Activated CD4-positive, alpha-beta T cell treated with anti-CD3 and anti-CD28 coated beads, Interleukin-2, amount 50 U/mL, for 24 hours (primary cell): ENCODE data around the gene SMARCD2.
"Not testable (repeated sequence)": the region's sequence is repeated elsewhere in the genome, so short reads cannot be mapped to it uniquely, and the experiment has no call there.

Source experiments
- DNase-seq, 2 donors: peaks; one replicate each; pipeline ENCODE4 v3.0.0-alpha.2; 2020; ENCODE audit warnings: low read depth in 1 of 2, low spot score in 1 of 2

Gene SMARCD2

GRCh38 chr17:63842540-63843386, at the start of gene SMARCD2:
Gene SMARCD2, minus strand, starts transcription at chr17:63842685. Its CDS starts 11 bp downstream, at chr17:63842674.
- DNase-seq, result peak; percentile 97 to 99

- peak in 1 of 2 donors; percentile 18 for DNase-seq
These were observed 46.8 kb upstream of the SMARCD2 start for GRCh38 chr17:63889026-63889848.

GRCh38 chr17:63885119-63885518, 42.6 kb upstream of the SMARCD2 start:
- DNase-seq, result not testable (repeated sequence)

- DNase-seq, result not testable (repeated sequence)
These were observed 40.2 kb upstream of the SMARCD2 start for GRCh38 chr17:63882626-63883126.

GRCh38 chr17:63881935-63882601, 39.6 kb upstream of the SMARCD2 start, which contains the start of gene GH2:
Gene GH2, minus strand, starts transcription at chr17:63881944. Its CDS starts 143 bp downstream, at chr17:63881801.
- peak; percentile 42 to 59 for DNase-seq

DNA sequence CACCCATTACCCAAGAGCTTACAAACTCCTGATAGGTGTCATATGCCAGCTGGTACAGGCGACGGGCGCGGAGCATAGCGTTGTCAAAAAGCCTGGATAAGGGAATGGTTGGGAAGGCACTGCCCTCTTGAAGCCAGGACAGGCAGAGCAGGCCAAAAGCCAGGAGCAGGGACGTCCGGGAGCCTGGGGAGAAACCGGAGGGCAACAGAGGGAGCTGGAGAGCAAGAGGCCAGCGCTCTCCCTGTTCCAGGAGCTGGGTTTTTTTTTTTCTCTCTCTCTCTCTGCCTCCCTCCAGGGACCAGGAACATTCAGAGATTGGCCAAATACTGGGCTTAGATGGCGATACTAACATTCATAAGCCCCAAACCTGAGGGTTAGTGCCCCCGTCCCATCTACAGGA, 38.9 kb upstream of the SMARCD2 start:
- DNase-seq, result not testable (repeated sequence)

DNA sequence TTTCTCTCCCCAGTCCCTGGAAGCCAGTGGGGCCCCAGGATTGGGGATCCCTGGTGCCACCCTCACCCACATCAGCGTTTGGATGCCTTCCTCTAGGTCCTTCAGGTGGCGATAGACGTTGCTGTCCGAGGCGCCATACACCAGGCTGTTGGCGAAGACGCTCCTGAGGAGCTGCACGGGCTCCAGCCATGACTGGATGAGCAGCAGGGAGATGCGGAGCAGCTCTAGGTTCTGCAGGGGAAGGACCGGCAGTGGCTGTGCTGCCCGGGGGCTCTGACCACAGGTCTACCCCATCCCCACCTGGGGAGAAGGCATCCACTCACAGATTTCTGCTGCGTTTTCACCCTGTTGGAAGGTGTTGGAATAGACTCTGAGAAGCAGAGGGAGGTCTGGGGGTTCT, 38.2 kb upstream of the SMARCD2 start:
- no peak for DNase-seq

GRCh38 chr17:63878413-63878812, 35.9 kb upstream of the SMARCD2 start:
- not testable (repeated sequence) for DNase-seq

GRCh38 chr17:63874693-63875092, 32.2 kb upstream of the SMARCD2 start:
- not testable (repeated sequence) for DNase-seq

GRCh38 chr17:63874061-63874626, 31.7 kb upstream of the SMARCD2 start:
- not testable (repeated sequence) for DNase-seq

- DNase-seq, result not testable (repeated sequence)
These were observed 31.1 kb upstream of the SMARCD2 start, which contains the start of gene CSH2 for GRCh38 chr17:63873577-63873976. Gene CSH2, minus strand, starts transcription at chr17:63873677. Its CDS starts 63 bp downstream, at chr17:63873614.

DNA sequence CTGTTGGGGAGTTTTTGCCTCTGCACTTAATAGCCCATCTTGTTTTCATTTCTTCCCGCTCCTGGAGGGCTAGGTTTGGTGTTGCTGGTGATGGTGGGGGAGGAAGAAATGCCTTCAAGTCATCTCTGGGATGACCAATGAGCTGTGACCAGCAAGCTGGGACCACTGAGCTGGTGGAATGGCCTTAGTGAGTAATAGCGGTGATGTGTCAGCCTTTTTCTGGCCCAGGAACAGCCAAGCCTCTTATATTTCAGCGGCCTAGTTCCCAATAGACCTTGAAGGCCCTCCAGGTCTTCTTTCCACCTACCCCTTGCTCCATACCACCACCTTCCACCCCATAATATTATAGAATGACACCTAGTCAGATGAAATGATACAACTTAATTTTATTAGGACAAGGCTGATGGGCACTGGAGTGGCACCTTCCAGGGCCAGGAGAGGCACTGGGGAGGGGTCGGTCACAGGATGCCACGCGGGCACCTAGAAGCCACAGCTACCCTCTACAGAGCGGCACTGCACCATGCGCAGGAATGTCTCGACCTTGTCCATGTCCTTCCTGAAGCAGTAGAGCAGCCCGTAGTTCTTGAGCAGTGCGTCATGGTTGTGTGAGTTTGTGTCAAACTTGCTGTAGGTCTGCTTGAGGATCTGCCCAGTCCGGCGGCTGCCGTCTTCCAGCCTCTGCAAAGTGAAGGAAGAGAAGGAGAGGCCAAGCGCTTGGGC, 29.3 kb upstream of the SMARCD2 start:
- not testable (repeated sequence) for DNase-seq

DNA sequence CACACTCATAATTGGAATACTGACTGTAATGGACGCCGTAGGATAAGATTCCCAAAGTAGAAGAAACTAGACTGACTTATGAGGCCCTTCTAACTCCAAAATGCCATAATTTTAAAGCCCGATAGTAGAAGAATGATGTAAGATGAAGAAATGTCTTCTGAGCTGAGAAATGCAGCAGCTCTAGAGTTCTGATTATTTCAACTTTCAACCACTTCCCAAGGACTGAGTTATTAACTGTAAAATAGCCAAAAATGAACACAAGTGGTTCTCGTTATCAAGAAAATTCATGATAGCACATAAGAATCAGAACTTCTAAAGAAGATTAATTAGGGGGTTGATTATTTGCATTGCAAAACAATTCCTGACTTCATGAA, 27.8 kb upstream of the SMARCD2 start:
- not testable (repeated sequence) for DNase-seq

DNA sequence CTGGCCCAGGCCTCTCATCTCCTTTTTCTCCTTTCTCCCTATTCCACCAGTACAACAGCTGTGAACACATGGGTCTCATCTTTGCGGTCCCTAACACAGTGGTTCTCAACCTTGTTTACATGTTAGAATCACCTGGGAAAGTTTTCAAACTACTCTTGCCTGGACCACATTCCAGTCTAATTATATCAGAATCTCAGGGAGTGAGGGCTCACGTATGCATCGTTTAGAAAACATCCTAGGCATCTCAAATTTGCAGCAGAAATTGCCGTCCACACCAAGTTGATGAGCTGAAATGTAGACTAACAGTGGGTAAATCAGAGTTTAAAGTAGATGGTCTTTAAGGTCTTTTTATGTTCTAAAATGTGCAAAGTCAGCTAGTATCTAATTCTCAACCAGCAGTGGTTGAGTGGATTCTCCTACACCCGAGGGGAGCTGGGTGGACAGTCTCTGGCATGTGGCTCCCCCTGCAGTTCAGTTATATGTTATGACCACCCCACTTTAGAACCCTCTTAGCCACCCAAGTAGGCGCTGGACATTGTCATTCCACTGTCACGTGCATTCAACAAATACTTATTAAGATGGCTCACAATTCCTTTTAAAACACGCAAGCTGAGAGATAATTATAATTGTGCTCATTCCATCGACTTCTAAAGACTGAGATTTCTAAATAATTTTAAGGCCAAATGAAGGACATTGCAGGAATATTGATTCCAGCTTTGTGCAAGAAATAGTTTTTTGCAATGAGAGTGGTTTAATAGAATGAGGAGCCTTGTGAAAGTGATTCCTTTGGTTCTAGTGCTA, 27.2 kb upstream of the SMARCD2 start:
- DNase-seq, result not testable (repeated sequence)

DNA sequence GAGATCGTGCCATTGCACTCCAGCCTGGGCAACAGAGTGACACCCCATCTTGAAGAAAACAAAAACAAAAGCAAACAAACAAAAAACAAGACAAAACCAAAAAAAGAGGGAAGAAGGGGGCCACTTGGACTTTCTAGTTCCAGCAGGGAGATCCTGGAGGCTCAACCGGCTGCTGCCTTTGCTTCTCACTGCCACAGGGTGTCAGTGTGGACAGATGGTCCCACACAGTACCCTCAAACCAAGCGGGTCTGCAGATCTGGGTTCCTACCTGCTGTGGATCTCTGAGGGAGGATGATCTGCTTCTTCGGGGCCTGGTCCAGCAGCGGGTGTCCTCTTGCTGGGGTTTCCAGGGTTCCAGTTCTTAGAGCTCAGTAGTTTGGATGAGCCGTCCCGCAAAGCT, 24.1 kb upstream of the SMARCD2 start:
- DNase-seq, result not testable (repeated sequence)

GRCh38 chr17:63859257-63859656, 16.8 kb upstream of the SMARCD2 start:
- DNase-seq, result no peak

DNA sequence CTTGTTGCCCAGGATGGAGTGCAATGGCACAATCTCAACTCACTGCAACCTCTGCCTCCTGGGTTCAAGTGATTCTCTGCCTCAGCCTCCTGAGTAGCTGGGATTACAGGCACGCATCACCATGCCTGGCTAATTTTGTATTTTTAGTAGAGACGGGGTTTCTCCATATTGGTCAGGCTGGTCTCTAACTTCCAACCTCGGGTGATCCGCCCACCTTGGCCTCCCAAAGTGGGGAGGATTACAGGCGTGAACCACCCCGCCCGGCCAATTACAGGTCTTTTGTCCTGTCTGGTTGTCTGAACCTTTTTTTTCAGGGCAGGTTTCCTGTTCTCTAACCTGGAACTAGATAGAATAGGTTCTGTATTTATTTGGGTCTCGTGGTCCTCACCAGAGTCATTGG, 13.9 kb upstream of the SMARCD2 start:
- DNase-seq, result not testable (repeated sequence)

GRCh38 chr17:63855185-63855584, 12.7 kb upstream of the SMARCD2 start:
- DNase-seq, result no peak

DNA sequence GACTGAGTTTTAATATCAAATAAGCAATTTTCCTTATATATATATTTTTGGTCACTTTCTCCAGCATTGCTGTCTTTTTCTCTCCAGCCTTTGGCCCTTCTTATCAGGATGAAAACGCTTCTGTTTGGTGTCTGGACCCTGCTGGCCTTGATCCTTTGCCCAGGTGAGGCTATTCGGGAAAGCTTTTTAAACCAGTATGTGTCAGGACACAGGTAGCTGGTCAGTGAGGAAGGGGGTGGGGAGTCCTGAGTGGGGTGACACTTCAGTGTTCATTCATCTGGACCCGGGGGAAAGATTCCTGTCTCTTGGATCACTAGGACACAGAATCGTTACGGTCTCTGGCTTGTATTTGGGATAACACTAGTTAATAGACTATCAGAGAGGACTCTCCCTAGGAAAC, 12.2 kb upstream of the SMARCD2 start:
- DNase-seq, result no peak
